Measurements from ENCODE around the gene PLCB4. TPM values are rescaled to one million over a fixed set of nuclear protein-coding genes. Genes with fewer than 3 reads are reported as not detected.

The PLCB4 gene
- total RNA-seq, 1 donor from 2014 or later, result not detected

DNA sequence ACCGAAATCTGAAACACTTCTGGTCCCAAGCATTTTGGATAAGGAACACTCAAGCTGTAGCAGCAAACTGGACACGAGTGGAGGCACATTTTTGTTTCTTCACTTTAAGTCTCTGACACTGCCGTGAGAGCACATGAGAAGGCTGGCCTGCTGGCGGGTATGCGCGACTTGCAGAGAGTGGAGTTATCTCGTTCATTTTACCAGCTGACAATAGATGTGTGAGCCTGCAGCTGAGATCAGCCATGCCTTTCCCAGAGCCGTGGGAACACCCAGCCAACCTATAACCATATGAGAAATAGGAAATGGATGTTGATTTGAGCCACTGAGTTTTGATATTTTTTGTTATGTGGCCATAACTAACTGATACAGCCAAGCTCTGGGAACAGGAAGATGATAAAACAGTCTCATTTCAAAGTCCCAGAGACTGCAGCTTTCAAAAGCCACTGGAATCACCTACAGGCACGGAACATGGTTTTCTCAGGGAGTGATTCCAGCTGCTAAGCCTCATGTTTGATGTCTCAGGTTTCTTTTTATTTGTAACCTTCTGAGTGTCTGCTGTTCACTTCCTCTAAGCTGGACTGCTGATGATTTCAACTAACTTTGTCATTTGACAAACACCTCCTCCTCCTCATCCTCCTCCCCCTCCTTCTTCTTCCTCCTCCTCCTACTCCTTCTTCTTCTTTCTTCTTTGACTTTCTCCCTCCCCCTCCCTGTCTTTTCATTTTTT lies 416.9 kb downstream of the PLCB4 start:
- intact Hi-C loops (cut with micrococcal nuclease), result no loop called here

DNA sequence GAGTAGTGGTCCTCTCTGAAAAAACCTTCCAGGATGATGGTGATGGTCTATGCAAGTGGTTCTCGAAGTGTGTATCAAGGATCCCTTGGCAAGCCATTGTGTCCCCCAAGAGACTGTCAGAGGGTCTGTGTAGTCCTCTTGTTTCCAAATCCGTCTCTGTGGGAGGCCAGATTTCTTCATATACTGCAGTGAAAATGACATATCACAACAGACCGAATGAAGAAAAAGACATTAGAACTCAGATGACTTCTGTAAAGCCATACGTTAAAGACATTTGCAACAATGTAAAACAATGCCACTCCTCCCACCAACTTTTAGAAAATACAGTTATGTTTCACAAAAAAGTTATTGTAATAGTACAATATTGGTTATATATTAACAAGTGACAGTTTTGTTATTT lies 418.3 kb downstream of the PLCB4 start:
- intact Hi-C loops (cut with micrococcal nuclease), result no loop called here

DNA sequence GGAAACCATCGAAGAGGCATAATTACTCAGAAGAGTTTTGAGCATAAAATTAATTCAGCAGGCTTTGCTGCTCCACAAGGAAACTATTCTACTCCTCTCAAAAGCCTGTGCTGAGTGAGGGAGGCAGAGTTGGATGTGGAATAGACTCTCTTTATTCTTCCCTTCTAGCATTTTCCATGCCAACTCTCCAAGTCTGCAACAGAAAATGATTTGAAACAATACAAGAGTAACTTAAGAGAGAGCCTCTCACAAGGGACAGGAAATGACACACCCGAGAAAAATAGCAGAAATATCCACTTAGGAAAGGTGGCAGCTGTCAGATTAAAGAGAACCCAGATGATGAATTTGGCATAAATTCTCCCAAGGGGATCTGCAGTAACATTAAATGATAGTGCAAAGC lies 419.2 kb downstream of the PLCB4 start:
- intact Hi-C loops (cut with micrococcal nuclease), result no loop called here

DNA sequence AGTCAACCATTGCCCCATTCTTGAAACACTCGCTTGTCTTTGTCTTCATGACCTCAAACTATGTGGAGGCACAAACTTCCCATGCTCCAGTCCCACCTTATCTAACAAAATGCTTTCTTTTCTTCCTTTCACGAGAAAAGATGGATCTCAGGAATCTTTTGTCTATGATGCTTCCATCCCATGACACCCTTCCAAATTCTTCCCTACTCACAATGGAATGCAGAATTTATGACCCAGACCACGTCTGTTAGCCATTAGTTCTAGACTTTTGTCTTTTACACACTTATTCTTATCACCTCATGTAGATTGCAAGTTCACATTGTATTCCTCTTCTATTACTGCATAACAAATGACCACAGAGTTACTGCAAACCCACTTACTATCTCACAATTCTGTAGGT lies 421.3 kb downstream of the PLCB4 start:
- intact Hi-C loops (cut with micrococcal nuclease), result no loop called here

DNA sequence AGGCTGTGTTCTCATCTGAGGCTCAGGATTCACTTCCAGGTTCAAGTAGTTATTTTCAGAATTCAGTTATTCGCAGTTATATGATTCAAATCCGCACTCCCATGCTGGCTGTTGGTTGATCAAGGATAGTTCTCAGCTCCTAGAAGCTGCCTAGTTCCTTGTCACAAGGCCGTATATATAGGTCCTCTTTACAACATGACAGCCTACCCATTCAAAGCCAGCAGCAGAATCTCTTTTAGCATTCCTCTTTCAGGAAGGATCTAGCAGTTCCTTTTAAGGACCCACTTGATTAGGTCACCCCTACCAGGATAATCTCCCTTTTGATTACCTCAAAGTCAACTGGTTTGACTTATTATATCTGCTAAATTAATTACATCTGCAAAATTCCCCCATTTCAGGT lies 421.7 kb downstream of the PLCB4 start:
- intact Hi-C loops (cut with micrococcal nuclease), result no loop called here

DNA sequence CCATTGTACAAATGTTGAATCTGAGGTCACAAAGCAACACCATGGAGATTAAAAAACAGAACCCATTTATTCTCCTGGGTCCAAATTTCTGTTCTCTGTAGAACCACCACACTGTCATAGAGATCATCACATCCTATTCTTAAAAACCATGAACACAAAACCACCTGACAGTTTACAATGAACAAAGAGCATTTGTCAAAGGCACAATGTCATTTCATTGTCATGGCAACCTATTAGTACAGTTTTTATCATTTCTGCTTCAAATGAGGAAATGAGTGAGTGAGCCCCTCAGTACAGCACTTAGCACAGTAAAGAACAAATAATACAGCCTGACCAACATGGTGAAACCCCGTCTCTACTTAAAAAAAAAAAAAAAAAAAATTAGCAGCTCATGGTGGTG lies 422.4 kb downstream of the PLCB4 start:
- intact Hi-C loops (cut with micrococcal nuclease), result no loop called here

DNA sequence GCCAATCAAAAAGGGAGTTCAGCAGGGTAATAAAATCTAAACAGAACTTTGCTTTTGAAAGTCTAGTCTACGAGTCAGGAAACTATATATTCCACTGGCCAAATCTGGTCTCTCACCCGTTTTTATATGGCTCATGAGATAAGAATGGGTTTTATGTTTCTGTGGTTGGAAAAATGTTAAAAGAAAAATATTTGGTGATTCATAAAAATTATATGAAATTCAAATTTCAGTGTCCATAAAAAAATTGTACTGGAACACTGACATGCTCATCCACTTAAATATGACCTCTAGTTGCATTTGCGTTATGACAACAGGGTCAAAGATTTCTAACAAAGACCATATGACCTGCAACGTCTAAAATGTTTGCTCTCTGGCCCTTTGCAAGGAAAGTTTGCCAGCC lies 423.2 kb downstream of the PLCB4 start:
- intact Hi-C loops (cut with micrococcal nuclease), result no loop called here

DNA sequence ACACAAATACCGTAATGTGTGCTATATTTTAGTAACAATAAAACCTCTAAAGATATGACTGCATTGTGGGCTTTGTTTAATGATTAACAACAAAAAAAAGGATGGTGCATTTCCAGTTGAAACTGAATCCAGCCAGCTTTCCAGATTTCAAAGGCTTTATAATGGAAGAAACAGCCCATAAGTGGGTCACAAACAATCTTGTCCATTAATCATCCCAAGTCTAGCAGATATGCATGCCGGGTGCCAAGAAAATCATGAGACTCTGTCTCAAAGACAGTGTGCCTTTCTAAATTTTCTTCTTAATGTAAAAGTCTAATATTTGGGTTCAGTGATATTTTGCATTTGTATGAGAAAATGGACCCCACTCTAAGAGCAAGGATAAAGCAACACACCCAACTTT lies 424.9 kb downstream of the PLCB4 start:
- intact Hi-C loops (cut with micrococcal nuclease), result no loop called here

DNA sequence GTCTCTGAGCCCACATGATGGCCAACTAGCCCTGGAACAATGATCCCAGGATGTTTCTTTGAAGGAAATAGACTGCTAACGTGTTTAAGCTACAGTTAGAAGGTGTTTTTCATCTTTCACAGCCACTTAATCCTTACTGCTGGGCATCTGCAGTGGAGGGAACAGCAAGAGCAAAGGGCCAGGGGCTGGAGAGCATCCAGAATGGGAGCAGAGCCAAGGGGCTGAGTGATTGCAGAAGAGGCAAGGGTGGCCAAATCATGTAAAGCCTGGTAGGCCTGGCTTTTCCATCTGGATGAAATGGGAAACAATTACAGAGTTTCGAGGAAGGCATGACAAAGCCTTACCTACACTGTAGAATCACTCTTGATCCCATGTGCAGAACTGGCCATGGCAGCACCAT lies 426.8 kb downstream of the PLCB4 start:
- intact Hi-C loops (cut with micrococcal nuclease), result no loop called here

DNA sequence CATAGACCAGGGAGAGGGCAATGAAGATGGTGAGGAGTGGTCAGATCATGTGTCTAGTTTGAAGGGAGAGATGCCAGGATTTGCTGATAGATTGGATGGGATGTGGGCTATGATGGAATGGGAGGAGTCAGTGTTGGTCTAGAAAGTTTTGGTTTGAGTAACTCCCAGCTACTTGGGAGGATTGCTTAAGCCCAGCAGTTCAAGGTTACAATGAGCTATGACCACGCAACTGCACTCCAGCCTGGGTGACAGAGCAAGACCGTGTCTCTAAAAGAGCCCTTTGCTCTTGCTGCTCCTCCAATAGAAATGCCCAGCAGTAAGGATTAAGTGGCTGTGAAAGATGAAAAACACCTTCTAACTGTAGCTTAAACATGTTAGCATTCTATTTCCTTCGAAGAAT lies 427.3 kb downstream of the PLCB4 start:
- intact Hi-C loops (cut with micrococcal nuclease), result no loop called here

DNA sequence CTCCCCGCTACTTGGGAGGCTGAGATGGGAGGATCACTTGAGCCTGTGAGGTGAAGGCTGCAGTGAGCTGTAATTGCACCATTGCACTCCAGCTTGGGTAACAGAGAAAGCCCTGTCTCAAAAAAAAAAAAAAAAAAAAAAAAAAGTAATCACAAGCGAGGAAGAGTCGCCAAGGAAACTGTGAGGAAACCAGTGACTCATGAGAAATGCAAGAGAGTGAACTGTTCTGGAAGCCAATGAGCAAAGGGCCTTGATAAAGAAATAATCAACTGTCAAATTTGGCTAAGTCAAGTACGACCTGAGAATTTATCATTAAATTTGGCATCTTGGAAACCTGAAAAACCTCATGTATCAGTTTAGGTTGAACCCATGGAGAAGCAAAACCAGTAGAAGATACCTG lies 429.4 kb downstream of the PLCB4 start:
- intact Hi-C loops (cut with micrococcal nuclease), result no loop called here

DNA sequence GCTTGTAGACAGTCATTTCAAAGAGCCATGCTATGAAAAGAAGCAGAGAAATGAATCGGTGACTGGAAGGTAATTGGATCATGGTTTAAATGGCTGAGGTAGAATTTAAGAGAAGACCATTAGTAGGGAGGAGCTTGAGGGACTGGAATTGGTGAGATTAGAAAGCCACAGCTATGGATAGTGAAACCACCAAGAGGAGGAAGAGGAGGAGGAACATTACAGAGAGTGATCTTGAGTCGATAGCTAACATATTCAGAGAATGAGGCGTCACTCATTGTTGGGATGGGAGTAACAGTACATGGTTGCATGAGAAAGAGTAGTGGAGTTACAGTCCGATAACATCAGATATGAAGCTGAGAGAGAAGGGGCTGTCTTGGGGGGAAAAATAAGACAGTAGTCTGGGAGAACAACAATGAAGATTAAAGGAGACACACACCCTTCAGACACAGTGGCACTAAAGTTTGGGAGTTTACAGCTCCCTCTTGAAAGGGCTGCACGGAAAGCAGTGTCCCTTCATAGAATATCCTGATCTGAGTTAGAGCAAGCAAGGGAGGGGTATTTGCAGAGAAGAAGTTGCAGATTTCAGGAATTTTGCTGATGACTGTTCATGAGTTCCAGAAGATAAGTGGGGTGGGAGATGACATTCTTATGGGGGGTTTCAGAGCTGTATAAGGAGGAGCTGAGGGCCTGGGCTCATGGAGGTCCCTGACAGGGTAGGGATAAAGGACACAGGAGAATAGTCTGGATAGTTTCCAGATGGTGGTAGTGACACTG lies 430.4 kb downstream of the PLCB4 start:
- intact Hi-C loops (cut with micrococcal nuclease), result no loop called here

DNA sequence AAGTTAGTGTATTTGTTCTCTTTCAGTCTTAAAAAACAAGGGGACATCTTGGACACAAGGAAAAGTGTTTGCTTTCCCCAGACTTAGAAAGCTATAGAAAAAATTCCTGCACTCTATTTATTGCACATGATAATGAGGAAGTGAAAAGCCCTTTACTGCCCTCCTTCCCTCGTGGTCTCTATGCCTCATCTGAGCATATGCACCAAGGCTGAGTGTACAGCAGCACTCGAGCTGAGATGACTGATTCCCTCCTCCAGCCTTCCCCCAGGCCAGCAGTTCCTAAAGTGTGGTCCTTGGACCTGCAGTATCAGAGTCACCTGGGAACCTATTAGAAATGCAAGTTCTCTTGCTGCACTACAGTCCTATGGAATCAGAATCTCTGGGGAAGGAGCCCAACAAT lies 431.2 kb downstream of the PLCB4 start:
- intact Hi-C loops (cut with micrococcal nuclease), result no loop called here

DNA sequence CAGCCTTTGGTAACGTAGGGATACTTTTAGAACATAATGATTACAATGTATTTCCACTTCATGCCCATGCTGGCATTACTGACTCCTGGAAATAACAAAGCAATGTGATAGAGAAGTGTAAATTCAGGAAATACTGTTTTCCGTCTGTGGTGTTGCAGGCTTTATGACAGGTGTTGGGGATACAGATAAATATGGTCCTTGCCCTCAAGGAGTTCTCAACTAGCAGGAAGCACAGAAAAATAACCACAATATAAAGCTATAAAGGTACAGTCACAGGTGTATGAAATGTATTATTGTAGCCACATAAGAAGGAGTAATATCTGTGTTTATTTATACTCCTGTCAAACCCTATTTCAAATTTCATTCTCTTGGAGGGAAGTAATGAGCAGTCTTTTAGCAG lies 432.6 kb downstream of the PLCB4 start:
- intact Hi-C loops (cut with micrococcal nuclease), result no loop called here

DNA sequence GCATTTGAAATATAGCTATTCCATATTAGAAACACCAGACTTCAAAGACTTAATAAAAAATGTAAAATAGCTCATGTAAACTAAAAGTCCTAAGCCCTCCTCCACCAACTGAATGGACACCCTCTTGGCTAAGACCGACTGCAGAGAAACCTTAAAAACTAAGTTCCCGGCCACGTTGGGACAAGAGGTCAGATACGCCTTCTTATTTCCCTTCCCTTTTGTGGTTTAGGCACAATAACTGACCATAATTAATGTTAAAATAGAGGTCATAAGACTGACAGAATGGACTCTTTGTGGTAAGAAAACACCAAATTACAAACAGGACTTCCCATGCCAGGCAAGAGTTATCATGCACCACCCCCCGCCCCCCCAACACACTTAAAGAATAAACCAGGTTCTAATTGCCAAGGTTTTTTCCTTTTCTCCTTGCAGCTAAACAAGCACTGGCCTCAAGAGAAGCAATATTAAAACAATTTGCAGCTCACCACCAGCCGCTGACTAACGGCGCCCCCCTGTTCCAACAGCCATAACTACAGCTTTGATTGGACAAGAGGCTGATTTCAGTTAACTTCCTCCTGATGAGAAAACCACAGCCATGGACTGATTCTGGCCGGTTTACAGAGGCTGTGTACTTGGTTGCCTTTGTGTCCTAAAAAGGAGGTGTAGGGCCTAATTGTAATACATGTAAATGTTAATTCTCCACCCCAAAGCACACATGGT lies 434.8 kb downstream of the PLCB4 start:
- intact Hi-C loops (cut with micrococcal nuclease), result no loop called here

DNA sequence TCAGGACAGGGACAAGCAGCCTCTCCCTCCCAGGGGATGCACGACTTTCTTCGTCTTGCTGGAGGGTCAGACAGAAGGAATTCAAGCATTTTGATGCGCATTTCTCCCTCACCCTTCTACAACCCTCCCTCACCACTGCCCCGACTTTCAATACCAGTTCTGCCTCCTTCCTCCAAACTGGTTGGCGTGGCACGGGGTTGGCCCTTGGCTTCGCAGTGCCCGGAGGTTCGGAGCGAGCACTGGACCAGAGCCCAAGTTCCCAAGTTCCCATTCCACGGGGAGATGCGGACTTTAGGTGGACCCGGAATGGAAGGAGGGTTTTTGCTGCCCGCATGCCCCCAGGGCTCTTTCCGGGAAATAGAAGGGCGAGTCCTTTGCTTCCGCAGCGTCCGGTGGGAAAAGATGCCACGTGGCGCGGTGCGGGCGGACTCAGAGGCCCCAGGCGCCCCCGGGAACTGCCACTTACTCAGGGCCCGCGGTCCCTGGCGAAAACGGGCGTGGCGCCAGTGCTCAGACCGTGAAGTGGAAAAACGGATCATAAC lies 437.5 kb downstream of the PLCB4 start:
- intact Hi-C loops (cut with micrococcal nuclease), result no loop called here

DNA sequence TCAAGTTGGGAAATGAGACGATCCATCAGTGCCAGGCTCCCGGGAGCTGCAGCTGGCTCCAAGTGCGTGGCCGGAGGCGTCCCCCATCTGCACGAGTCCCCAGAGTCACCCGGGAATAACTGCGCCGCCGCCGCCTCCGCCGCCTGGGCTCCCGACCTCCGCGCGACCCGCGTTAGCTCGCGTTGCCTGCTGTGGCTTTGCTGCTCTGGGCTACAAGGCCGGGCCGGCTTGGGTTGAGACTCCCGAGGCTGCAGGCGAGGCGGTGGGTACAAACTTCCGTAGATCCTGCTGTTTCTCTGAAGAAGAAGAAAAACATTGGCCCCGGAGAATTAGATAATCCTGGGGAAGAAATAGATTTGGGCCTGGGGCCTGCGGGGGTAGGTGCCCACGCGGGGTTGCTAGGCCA lies 438.1 kb downstream of the PLCB4 start:
- intact Hi-C loops (cut with micrococcal nuclease), result no loop called here

DNA sequence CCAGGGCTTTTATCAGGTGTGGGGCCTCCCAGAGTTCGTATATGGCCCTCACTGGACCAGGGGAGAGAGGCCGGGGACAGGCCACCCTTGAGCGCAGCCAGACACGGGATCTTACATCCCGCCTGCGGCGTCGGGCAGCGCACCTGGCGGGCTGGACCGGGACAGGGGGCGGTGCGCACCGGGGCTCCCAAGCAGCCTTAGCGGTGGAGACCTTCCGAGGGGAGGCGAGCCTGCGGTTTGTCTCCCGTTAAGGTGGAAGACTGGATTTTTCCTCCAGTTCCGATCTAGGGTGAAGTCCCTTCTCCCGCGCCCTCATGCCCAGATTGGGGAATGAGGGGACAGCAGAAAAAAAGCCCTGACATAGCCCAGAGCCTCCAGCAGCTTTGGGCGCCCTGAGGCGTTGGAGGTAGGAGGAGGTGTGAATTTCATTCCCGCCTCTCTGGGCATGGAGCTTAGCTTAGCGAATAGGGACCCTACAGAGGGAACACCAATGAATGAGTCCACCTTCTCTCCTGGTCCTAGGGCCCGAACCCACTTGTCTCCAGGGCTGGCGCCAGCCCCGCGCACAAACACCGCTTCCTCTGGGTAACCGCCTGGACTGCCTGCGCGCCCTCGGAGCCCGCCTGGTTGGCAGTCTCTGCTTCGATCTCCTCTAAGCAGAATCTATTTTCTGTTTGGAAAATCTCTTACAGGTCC lies 438.8 kb downstream of the PLCB4 start:
- intact Hi-C loops (cut with micrococcal nuclease), result no loop called here

DNA sequence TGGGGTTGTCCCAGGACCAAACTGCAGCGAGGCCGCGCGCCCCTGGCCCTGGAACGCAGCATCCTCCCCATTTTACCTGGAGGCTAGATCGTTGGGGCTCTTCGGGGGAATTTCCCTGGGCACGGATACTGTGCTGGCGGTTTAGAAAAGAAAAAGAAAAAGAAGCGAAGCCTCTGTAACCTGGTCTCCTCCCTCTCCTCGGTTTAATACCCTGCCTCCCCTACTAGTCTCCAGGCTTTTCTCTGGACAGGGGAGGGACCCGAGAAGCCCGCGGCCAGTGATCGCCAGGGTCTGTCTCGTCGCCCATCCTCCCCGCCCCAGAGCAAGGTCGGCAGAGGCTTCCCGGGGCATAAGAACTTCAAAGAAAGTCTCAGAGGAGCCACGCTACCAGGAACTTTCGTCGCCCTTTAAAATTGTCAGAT lies 439.4 kb downstream of the PLCB4 start:
- intact Hi-C loops (cut with micrococcal nuclease), result no loop called here

DNA sequence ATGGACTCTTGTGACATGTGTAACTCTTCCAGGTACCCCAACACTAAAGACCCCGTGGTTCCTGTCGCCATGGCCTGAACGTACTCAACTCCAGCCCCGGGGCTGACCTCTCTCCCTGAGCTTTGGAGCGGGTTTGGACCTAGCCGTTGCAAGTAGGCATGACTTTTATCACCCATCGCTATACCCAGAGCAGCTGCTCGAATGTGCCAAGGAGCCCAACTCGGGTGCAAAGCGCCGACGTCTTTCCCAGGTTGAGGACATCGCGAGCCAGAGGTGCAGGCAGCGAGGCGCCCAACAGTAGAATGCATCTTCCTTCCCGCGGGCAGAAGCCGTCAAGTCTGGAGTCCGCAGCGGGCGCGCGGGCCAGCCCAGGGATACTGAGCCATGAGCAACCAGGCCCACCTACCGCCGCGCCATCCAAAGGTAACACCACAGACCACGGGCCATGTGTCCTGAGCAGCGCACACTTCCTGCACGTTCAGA lies 439.9 kb downstream of the PLCB4 start:
- intact Hi-C loops (cut with micrococcal nuclease), result no loop called here

DNA sequence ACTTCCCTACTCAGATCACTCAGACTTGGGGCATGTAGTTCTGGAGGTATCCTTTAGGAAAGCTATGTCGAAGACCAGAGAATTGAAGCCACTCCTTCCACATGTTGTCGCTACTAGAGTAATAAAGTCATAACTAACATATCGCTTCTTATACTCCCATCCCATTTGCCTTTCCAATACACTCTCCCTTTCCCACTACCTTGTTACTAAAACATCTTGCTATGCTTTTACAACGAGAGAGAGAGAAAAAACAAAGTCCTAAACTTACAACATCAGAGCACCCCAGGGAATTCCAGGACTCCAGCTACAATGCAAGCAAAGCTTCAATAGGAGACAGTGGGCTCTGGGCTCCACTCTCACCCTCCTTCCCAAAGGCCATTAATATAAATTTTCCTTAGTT lies 440.4 kb downstream of the PLCB4 start:
- intact Hi-C loops (cut with micrococcal nuclease), result no loop called here

All from T-helper 2 cell treated with Interferon-gamma antibody and Interleukin-4, amounts not matched to agents 100 ng/mL and 5 ng/mL, for 36 hours (primary cell).